ENCODE results near the gene ADCK1. TPM values are rescaled to one million over a fixed set of nuclear protein-coding genes. Genes with fewer than 3 reads are reported as not detected.

Gene ADCK1
- total RNA-seq, 1 experiment from 2014 or later, result 12.2 TPM

DNA sequence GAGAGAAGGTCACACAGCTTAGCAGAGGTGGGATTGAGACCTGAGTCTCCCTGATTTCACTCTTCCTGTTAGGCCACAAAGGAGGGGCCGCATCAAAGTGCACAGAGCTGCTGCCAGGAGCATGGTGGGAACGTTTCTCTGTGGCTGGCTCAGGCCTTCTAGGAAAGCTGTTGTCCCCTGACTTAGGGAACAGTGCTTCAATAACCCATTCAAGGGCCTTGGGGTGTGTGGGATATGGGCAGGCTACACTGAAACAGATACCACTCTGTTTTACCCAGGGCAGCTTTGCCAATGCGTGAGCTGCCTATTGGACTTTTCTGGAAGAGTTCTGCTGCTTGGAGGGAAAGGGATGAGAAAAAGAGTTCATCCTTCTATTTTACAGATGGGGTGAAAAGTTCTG is 110.0 kb downstream of the ADCK1 start:
- no peaks in the 10 kb centered on the region for H3K79me2 ChIP-seq (ENCODE audit: insufficient read depth, low read length)
- H3K4me1 ChIP-seq (ENCODE audit: insufficient read depth, low read length), result peaks cover 5% of the 10 kb centered on the region
- H3K23ac ChIP-seq (ENCODE audit: insufficient read length, low read depth, low read length), result no peak overlapping the region
- no peak overlapping the region for H2BK120ac ChIP-seq (ENCODE audit: low read depth, low read length, poor library complexity, severe bottlenecking)
- no peak overlapping the region for H3K4me2 ChIP-seq (ENCODE audit: insufficient read depth, insufficient read length, low read length)
- no peaks in the 10 kb centered on the region for H3K23me2 ChIP-seq (ENCODE audit: insufficient read length, low read depth, low read length, poor library complexity, severe bottlenecking)
- H3K4me3 Mint-ChIP-seq, result no peak overlapping the region
- no peak overlapping the region for H3K14ac ChIP-seq (ENCODE audit: insufficient read depth, low read length)
- no peak overlapping the region for H3T11ph ChIP-seq (ENCODE audit: low read length)
- H2BK15ac ChIP-seq (ENCODE audit: low read depth, low read length), result no peak overlapping the region
- no peaks in the 10 kb centered on the region for H3K9me3 ChIP-seq (ENCODE audit: control insufficient read depth, low read depth, low read length)
- H3K56ac ChIP-seq (ENCODE audit: insufficient read length, low read depth, low read length), result no peak overlapping the region
- no peak overlapping the region for H3K9ac ChIP-seq (ENCODE audit: extremely low read depth, insufficient read length, low read length)
- no peak overlapping the region for H4K91ac ChIP-seq (ENCODE audit: insufficient read length, low read depth, low read length)
- no peak overlapping the region for H3K27ac ChIP-seq (ENCODE audit: insufficient read length, low read depth, low read length)
- H3K79me1 ChIP-seq (ENCODE audit: insufficient read depth, low read depth, low read length, poor library complexity, severe bottlenecking), result no peaks in the 10 kb centered on the region
- H2BK5ac ChIP-seq (ENCODE audit: insufficient read length, low read length), result no peak overlapping the region
- no peak overlapping the region for H2AFZ ChIP-seq (ENCODE audit: low read length)
- no peaks in the 10 kb centered on the region for H3K9me3 Mint-ChIP-seq
- no CpG with 5 or more reads among the region's 3 CpGs for WGBS (ENCODE audit: extremely low coverage, insufficient read length, low lambda C conversion rate)
- DNase-seq, result no peak
- H3K4me1 Mint-ChIP-seq, result peaks cover 52 to 56% of the 10 kb centered on the region in 2 experiments
- no peak overlapping the region for H4K5ac ChIP-seq (ENCODE audit: insufficient read length, low read depth, low read length)
- H2AK5ac ChIP-seq (ENCODE audit: insufficient read length, low read length), result no peak overlapping the region
- H3K27me3 ChIP-seq (ENCODE audit: insufficient read depth, low read length), result no peaks in the 10 kb centered on the region
- peak overlapping the region in 2 of 3 experiments; percentile 49 to 77; a peak in 4 of 7 replicates for H3K27ac Mint-ChIP-seq
- no peaks in the 10 kb centered on the region for H4K20me1 ChIP-seq (ENCODE audit: control insufficient read depth, insufficient read depth, insufficient read length)
- TF ChIP-seq, protein P1, sequence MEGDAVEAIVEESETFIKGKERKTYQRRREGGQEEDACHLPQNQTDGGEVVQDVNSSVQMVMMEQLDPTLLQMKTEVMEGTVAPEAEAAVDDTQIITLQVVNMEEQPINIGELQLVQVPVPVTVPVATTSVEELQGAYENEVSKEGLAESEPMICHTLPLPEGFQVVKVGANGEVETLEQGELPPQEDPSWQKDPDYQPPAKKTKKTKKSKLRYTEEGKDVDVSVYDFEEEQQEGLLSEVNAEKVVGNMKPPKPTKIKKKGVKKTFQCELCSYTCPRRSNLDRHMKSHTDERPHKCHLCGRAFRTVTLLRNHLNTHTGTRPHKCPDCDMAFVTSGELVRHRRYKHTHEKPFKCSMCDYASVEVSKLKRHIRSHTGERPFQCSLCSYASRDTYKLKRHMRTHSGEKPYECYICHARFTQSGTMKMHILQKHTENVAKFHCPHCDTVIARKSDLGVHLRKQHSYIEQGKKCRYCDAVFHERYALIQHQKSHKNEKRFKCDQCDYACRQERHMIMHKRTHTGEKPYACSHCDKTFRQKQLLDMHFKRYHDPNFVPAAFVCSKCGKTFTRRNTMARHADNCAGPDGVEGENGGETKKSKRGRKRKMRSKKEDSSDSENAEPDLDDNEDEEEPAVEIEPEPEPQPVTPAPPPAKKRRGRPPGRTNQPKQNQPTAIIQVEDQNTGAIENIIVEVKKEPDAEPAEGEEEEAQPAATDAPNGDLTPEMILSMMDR (conservative IDR thresholded peaks at IDR 0.05), result no peak
- H3K27me3 Mint-ChIP-seq (ENCODE audit: low read depth), result no peaks in the 10 kb centered on the region
- H2BK12ac ChIP-seq (ENCODE audit: insufficient read length, low read depth, low read length), result no peak overlapping the region
- H3K4ac ChIP-seq (ENCODE audit: low read depth, low read length), result no peak overlapping the region
- H3K18ac ChIP-seq (ENCODE audit: insufficient read length, low read depth, low read length), result no peak overlapping the region
- no peak overlapping the region for H2BK20ac ChIP-seq (ENCODE audit: low read depth, low read length, poor library complexity, severe bottlenecking)
- H4K8ac ChIP-seq (replicated peaks; ENCODE audit: insufficient read length, low read depth, low read length), result no peak overlapping the region
- H3K36me3 Mint-ChIP-seq (ENCODE audit: insufficient read depth in 1 of 3, low read depth in 3 of 3), result no peaks in the 10 kb centered on the region; a peak in 3 of 7 replicates
